ENCODE data around the gene RBM20.

Gene RBM20

GRCh38 chr10:110742801-110743200 lies 98.7 kb downstream of the RBM20 start:
- no peak for DNase-seq

DNA sequence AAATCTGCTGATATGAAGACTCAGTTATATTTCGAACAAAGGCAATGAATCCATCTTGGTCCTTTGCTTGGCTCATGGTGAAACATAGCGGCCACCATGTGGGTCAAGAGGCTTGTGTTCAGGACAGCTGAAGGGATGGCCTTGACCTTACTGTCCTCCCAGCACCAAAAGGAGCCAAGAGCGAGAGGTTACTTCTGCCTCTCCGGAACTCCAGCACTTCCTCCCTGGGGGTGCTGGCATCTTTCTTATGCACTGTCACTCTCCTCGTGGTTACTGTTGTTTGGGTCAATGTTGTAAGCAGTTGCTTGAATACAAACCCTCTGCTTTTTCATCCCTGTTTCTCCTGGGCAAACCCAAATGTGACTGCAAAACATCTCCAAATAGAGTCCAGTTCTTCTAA lies 100.6 kb downstream of the RBM20 start:
- no peak for DNase-seq

GRCh38 chr10:110746254-110746826 lies 102.2 kb downstream of the RBM20 start:
- peak; percentile 20 for DNase-seq

DNA sequence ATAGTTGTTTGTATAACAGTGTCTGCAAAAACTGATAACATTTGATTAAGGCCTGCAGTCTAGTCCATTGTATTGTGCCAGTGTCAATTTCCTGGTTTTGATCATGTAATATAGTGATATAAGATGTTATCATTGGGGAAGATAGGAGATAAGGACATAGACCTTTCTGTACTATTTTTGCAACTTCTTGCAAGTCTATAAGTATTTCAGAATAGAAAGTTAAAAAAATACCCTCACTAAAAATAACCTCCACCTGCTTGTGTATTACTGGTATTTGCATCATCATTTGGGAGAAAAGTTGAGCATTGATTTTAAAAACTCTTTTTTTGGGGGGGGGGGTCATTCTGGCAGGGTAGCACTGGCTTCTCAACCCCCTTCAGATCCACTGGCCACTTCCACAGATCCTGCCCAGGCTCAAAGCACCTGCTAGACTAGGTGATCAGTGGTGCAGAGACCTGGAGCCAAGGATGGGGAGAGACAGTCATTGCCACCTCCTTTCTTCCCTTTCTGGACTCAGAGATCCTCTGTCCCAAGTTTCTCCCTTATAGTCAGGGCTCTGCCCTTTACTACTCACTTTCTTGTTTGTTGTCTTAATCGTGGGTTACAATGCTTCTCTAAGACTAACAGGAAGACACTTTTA lies 103.0 kb downstream of the RBM20 start:
- no peak for DNase-seq

DNA sequence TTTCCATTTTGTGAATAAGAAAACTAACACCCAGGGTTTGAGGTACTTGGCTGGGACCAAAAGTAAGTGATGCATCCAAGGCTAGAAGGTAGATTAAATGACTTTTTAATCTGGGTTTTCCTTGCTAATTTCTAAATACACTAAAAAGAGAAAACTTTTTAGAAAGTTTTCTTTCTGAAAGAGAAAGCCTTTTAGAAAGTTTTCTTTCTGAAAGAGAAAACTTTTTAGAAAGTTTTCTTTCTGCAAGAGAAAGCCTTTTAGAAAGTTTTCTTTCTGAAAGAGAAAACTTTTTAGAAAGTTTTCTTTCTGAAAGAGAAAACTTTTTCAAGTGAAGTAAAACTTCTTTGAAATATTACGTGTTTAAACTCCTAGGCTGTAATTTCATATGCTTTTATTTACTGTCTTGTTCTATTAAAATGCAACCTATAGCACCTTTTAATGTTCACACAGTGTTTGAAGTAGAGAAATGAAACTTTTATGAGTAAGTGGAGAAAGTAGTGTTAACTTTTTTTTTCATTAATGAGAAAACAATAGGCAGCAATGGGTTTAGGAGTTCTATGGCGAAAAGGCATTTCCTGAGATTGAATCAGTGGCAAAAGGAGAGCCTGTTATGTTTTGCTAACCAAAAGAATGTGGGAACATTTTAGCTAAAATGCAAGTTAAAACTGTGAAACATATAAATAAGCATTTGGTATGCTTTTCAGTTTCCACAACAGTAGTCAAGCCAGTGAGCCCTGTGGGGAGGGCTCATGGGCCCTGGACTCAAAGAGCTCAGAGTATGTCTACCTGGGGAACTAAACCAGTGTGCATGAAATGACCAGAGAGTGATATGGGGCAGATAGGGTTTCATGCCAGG lies 103.7 kb downstream of the RBM20 start:
- DNase-seq, result no peak

- no peak for DNase-seq
Observed at GRCh38 chr10:110748970-110749369, 104.8 kb downstream of the RBM20 start.

- DNase-seq, result no peak
Observed at GRCh38 chr10:110750931-110751330, 106.8 kb downstream of the RBM20 start.

GRCh38 chr10:110751850-110752249 lies 107.7 kb downstream of the RBM20 start:
- no peak for DNase-seq

DNA sequence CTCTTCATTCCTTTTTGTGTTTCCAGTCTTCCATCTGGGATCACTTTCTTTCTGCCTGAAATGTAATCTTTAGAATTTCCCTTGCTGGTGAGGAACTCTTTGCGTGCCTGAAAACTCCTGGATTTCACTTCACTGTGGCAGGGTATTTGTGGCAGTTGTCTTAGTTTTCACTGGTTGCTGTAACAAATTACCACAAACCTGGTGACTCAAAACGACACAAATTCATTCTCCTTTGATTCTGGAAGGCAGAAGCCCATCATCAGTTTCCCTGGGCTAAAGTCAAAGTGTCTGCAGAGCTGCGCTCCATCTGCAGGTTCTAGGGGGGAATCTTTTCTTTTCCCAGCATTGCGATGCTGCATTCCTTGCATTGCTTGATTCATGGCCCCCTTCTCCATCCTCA lies 109.3 kb downstream of the RBM20 start:
- DNase-seq, result no peak

GRCh38 chr10:110754375-110755105 lies 110.4 kb downstream of the RBM20 start:
- no peak for DNase-seq

DNA sequence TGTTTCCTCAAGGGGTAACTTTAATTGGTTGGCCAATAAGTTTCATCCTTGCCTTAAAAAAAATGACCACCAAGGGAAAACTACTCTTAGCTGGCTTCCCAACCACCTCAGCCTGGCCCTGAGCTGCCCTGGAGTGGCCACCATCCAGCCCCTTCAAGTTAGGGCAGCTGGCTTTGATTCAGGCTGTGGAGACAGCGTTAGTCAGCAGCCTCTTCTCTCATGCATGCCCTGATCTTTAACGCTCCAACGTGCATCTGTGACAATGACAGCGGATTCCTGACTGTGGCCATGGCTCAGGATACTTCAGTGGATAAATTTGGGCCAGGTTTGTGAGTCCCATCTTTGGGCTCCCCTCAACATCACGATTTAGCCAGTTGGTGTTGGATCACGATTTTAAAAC lies 111.6 kb downstream of the RBM20 start:
- DNase-seq, result no peak

DNA sequence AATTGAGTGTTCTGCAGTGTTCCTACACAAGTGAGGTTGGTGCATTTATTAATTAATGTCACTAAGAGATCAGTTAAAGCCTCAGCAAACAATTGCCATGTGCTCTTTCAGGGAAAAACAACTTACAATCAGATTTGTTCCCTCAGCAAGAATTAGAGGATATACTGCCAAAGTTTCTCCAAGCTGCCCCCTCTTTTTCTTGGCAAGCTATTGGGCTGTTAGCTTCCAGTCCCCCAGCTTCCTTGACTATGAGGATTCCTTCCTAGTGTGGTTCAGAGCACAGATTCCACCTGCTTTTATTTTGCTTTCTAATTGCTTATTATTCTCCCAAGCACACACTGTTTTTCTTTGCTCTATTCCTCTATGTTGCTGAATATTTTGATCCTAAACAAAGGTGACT lies 112.7 kb downstream of the RBM20 start:
- no peak for DNase-seq

DNA sequence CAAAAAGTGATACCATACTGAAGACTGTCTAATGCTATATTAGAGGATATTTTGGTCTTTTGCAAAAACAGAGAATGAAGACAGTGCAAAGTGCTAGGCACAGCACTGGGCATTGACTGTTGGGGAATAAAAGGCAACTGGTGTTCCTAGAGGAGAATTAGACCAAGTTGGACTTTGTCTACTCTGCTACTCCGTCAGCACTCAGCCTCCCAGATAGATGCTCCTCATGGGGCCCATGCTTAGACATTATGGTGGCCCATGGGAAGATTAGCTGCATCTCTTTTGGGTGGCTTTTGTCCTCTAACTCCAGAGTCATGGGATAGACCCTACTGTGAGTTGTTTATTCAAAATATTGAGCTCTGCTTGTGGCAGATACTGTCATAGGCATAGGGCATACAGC lies 113.5 kb downstream of the RBM20 start:
- DNase-seq, result no peak

GRCh38 chr10:110758128-110758765 lies 114.1 kb downstream of the RBM20 start:
- DNase-seq, result no peak

GRCh38 chr10:110758898-110759297 lies 114.8 kb downstream of the RBM20 start:
- DNase-seq, result no peak

- no peak for DNase-seq
Observed at GRCh38 chr10:110759523-110759922, 115.4 kb downstream of the RBM20 start.

- no peak for DNase-seq
Observed at GRCh38 chr10:110762109-110762848, 118.1 kb downstream of the RBM20 start.

- no peak for DNase-seq
Observed at GRCh38 chr10:110762849-110763211, 118.7 kb downstream of the RBM20 start.

DNA sequence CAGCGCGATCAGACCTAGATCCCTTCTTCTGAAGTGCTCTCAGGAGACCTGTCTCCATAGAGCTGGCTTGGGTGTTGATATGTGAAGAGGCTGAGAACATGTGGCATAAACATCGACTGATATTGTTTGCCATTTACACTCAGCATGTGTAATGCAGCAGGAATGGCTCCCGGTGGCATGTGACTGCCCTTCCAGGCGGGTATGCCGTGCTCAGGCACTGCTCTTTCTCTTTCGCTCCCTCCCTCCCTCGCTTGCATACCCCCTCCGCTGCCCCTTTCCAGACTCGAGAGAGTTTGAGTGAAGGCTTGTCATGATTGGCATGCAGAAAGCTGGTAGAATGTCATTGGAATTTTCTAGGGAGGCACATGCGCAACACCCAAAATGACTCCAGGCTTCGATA lies 120.2 kb downstream of the RBM20 start:
- no peak for DNase-seq

GRCh38 chr10:110764793-110765512 lies 120.8 kb downstream of the RBM20 start:
- DNase-seq, result no peak

DNA sequence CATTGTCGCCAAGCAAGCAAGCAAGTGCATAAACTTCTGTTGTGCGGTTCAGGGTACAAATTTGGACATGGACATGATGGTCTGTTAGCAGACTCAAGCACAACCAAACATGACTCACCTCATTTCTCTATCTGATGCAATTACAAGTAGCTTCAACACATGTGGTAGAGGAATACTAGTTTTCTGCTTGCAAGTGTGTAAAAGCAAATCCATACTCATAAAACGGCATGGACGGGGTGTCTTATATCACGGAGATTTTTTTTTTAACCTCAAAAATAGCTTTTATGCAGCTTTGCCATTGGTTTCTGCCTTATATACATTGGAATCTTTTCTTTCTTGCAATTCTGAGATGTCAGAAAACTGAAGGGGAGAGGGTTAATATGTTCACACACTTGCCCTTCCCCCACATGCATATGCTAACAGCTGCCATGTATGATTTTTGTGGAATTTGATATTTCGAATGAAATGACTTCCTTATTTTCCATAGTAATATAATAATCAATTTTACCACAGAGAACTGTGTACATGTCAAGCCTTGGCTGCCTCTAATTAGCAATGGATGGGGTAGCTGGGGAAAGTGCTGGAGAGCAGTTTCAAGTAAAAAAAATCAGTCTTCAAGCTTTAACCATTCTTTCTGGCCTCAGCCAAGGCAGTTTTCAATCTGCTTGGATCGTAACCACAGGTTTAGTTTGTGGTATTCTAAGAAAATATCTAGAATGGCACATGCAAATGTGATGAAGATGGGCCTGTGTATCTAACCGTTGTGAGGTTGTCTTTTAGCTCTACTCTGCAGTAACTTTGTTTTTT lies 121.6 kb downstream of the RBM20 start:
- DNase-seq, result no peak
